ENCODE measurements around the gene YARS2.
"Not testable (repeated sequence)": the region's sequence is repeated elsewhere in the genome, so short reads cannot be mapped to it uniquely, and the experiment has no call there.

The YARS2 gene

GRCh38 chr12:32755051-32755653, 545 bp downstream of the YARS2 start:
- in situ Hi-C loops (cut with MboI; ENCODE audit: low sequenced_read_pairs) = loop anchor here (25.0 kb wide), 1 partner anchor 1457 kb away; no protein-coding TSS in a partner anchor

- in situ Hi-C loops (cut with MboI; ENCODE audit: low sequenced_read_pairs) = loop anchor here (25.0 kb wide), 1 partner anchor 1458 kb away; no protein-coding TSS in a partner anchor
Observed at GRCh38 chr12:32754111-32754510, 1.6 kb downstream of the YARS2 start.

- in situ Hi-C loops (cut with MboI; ENCODE audit: low sequenced_read_pairs) = loop anchor here (25.0 kb wide), 1 partner anchor 1459 kb away; no protein-coding TSS in a partner anchor
Observed at GRCh38 chr12:32753605-32754004, 2.1 kb downstream of the YARS2 start.

GRCh38 chr12:32743264-32743663, 12.4 kb downstream of the YARS2 start:
- in situ Hi-C loops (cut with MboI; ENCODE audit: low sequenced_read_pairs) = no loop called here

- in situ Hi-C loops (cut with MboI; ENCODE audit: low sequenced_read_pairs) = no loop called here
Observed at GRCh38 chr12:32742133-32742532, 13.6 kb downstream of the YARS2 start.

DNA sequence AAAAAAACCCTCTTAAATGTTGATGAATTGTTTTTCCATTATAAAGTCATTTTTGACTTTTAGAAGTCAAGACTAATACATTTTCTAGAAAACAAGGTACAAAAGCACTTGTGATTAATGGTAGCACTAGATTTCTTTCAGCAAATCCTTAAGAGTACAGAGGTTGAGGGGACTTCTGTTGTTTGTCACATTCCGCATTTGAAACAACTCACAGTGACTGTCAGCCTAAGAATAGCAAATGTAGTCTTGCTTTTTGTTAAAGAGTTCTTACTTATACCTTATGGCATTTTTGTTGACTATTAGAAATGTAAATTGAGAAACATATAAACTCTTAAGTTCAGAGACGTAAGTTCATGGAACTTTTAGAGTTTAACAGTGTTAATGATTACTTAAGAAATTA, 16.4 kb downstream of the YARS2 start:
- in situ Hi-C loops (cut with MboI; ENCODE audit: low sequenced_read_pairs) = no loop called here

DNA sequence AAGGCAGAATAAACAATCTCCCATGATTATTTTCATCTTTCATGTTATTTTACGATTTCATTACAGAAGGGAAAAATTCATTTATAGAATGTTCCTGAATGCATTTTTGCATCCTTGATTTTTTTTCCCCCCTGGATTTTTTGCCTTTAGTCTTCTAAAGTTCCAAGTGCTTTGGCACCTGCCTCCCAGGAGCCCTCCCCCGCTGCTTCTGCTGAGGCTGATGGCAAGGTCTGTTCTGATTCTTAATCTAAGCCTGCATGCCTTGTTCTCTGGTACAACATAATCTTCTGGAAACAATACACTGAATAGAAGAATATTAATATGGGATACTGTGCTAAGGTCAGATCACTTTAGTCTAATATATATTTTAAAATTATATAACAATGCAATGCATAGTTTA, 18.0 kb downstream of the YARS2 start:
- in situ Hi-C loops (cut with MboI; ENCODE audit: low sequenced_read_pairs) = no loop called here

DNA sequence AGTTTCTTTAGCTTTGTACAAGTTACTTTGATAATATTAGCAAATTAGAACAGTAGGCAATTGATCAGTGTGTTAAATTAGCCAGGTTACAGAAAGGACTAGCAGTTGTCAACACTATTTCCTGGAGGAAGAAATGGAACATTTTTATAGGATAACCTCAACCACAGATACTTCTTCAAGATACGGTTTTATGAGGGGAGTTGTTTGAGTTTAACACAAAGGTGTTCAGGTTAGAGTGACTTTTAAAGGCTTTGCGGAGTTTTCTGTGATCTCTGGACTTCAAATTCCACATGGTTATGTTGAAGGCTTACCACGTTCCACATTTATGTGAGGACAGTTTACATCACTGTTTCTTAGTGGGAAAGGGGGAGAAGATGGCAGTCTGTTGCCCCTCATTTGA, 19.3 kb downstream of the YARS2 start:
- in situ Hi-C loops (cut with MboI; ENCODE audit: low sequenced_read_pairs) = no loop called here

- in situ Hi-C loops (cut with MboI; ENCODE audit: low sequenced_read_pairs) = no loop called here
Observed at GRCh38 chr12:32734952-32735351, 20.7 kb downstream of the YARS2 start.

- in situ Hi-C loops (cut with MboI; ENCODE audit: low sequenced_read_pairs) = no loop called here
Observed at GRCh38 chr12:32727237-32727636, 28.5 kb downstream of the YARS2 start.

DNA sequence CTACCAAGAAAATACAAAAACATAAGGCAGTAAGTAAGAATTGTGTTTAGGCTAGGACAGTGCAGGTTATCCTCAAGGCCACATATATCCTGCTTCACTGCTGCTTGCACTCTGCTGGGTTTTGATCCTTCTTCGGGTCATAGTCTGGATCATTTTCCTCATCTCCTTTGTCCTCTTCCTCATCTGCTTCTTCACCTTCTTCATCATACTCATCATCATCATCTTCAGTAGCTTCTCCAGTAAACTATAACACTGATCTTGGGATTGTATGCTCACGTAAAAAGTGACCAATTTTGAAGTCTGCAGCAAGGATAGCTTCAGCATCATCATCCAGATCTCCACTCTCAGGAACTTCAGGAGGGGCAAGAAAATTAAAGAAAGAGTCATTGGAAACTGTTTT, 29.4 kb downstream of the YARS2 start:
- in situ Hi-C loops (cut with MboI; ENCODE audit: low sequenced_read_pairs) = no loop called here

DNA sequence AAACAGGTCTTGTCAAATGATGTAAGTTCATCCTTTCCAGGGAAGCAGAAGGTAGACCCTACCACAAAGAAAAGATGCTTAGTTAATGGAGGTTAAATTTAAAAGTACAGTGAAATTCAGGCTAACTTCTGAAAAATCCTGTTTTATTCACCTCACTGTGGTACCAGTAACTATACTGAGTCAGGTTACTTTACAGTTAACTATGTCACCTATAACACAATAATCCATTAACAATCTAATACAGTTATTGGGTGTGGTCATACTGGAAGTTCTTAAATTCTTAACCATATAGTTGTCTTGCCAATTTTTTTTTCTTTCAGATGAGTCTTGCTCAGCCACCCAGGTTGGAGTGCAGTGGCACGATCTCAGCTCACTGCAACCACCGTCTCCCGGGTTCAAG, 30.4 kb downstream of the YARS2 start:
- in situ Hi-C loops (cut with MboI; ENCODE audit: low sequenced_read_pairs) = not testable (repeated sequence)

DNA sequence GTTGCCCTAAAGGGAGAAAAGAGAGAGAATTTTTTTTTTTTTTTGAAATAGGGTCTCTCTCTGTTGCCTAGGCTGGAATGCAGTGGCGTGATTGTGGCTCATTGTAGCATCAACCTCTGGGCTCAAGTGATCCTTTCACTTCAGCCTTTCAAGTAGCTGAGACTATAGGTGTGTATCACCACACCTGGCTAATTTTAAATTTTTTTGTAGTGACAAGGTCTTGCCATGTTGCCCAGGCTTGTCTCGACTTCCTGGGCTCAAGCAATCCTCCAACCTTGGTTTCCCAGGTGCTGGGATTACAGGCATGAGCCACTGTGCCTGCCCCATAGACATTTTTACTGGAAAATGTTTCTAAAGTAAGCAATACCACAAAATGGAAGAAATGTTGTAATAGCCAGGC, 36.8 kb downstream of the YARS2 start:
- in situ Hi-C loops (cut with MboI; ENCODE audit: low sequenced_read_pairs) = no loop called here

DNA sequence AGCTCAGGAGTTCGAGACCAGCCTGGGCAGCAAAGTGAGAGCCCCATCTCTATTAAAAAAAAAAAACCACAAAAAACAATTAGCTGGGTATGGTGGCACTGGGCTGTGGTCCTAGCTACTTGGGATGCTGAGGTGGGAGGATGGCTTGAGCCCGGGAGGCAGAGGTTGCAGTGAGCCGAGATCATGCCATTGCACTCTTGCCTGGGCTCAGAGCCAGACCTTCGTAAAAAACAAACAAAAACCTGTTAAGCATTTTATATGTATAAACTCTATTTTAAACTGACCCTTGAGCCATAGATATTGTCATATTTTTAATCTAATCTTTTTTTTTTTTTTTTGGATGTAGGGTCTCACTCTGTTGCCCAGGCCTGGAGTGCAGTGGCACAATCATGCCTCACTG, 40.9 kb downstream of the YARS2 start:
- in situ Hi-C loops (cut with MboI; ENCODE audit: low sequenced_read_pairs) = no loop called here

GRCh38 chr12:32708926-32709325, 46.8 kb downstream of the YARS2 start:
- in situ Hi-C loops (cut with MboI; ENCODE audit: low sequenced_read_pairs) = no loop called here

DNA sequence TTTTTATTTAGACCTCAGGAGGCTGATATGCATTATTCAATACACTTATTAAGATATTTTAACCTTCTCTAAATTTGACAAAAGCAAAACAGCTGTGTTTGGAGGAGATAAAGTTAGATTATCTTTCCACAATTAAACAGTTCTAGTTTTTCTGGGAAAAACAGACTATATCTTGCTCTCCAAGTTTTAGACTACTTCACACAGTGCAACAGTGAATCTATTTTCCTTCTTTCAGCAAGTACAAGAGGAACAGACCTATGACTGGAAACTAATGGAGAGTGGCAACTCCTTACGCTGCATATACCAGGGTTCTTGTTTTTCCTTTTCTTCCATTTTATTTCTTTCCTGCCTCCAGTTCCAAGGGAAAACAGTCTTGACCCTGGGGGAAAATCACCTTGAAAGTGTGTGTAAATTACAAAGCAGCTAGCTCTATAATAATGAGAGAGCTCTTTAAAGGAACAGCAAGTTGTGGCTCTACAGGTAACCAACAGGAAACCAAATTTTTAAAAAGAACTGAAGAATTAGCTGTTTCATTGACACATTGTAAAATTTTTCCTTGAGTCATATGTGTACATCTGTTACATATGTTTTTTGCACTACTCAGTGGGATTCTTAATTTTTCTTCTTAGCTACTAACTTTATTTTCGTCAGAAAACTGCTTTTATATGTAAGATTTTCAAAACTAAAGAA, 49.2 kb downstream of the YARS2 start:
- in situ Hi-C loops (cut with MboI; ENCODE audit: low sequenced_read_pairs) = no loop called here

- in situ Hi-C loops (cut with MboI; ENCODE audit: low sequenced_read_pairs) = no loop called here
Observed at GRCh38 chr12:32705783-32706182, 49.9 kb downstream of the YARS2 start.

DNA sequence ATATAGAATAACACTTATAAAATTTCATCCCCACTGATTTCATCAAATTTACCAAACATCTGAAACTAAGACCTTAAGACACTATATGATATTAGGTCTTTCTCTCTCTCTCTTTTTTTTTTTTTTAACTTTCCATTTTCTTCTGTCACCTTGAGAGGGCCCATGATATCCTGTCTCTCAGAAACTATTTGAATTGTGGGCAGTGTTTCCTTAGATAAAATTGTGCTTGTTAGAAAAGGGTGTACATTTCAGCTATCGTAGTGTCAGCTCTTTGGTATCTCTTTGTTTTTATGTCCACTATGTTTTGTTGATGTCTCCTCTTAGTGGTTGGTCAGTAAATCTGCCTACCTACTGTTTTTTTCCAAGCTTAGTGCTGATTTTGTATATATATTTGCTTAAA, 52.8 kb downstream of the YARS2 start:
- in situ Hi-C loops (cut with MboI; ENCODE audit: low sequenced_read_pairs) = no loop called here

GRCh38 chr12:32702473-32702872, 53.2 kb downstream of the YARS2 start:
- in situ Hi-C loops (cut with MboI; ENCODE audit: low sequenced_read_pairs) = no loop called here

DNA sequence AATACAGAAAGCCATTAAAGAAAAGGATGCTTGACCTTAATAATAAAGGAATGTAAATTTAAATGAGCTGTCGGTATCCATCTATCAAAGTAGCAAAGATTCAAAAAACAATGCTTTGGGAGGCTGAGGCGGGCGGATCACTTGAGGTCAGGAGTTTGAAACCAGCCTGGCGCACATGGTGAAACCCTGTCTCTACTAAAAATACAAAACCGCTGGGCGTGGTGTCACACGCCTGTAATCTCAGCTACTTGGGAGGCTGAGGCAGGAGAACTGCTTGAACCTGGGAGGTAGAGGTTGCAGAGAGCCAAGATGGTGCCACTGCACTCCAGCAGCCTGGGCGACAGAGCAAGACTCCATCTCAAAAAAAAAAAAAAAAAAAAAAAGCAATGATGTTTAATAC, 56.3 kb downstream of the YARS2 start:
- in situ Hi-C loops (cut with MboI; ENCODE audit: low sequenced_read_pairs) = loop anchor here (25.0 kb wide), 1 partner anchor 1037 kb away; the partner anchor contains the start of gene ETFBKMT

DNA sequence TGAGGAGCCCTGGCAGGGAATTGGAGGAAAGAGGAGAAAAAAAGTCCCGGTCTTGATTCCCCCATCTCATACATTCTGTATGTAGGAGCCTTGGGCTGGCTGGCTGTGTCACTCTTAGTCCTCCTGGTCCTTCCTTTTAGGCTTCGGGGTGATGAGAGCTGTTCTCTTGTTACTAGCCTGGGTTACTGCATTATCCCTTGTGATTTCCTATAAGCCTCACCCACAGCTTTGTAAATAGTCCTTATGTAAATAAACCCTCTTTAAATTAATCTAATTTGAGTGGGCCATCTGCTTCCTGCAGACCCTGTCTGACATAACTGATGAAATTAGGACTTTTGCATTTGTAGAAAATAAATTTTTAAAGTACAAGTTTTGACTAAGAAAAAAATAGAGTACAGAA, 57.4 kb downstream of the YARS2 start:
- in situ Hi-C loops (cut with MboI; ENCODE audit: low sequenced_read_pairs) = loop anchor here (25.0 kb wide), 1 partner anchor 1036 kb away; the partner anchor contains the start of gene ETFBKMT

GRCh38 chr12:32697445-32697844, 58.3 kb downstream of the YARS2 start:
- in situ Hi-C loops (cut with MboI; ENCODE audit: low sequenced_read_pairs) = loop anchor here (25.0 kb wide), 1 partner anchor 1035 kb away; the partner anchor contains the start of gene ETFBKMT
